Measurements from ENCODE around the gene ZFP62. TPM values are rescaled to one million over a fixed set of nuclear protein-coding genes. Genes with fewer than 3 reads are reported as not detected.
A peak's percentile ranks its signal among the peaks of the same experiment; 100 is the strongest.

The ZFP62 gene
- total and polyA plus RNA-seq, 11 donors: 9.4 to 18.6 (median 13.8) TPM

GRCh38 chr5:180817893-180818674 lies 43.0 kb downstream of the ZFP62 start:
- Histone ChIP-seq H3K9me3 (no peaks in the 10 kb centered on the region), H3K4me3 (no peak overlapping the region), H3K27me3 (no peaks in the 10 kb centered on the region), H3K27ac (peak overlapping the region; percentile 47 to 99 (median 86)), H3K36me3 (no peaks in the 10 kb centered on the region), H3K4me1 (peaks cover 8 to 71% (median 47%) of the 10 kb centered on the region in 12 donors)
- WGBS, 4 donors: 48 to 60% (median 56%) methylated on average over 13 of the region's 13 CpGs
- ATAC-seq (no peak), DNase-seq (peak in 1 of 5 donors; percentile 13)
- intact Hi-C loops (cut with DNase I): no loop called here
- TF ChIP-seq CTCF (IDR thresholded peaks at IDR 0.05): no peak
- no peak for TF ChIP-seq POLR2A (IDR thresholded peaks at IDR 0.05)

- ATAC-seq (peak; percentile 53 to 84 (median 76)), DNase-seq (peak in 4 of 5 donors; percentile 68 to 84 (median 76))
- Histone ChIP-seq H3K4me3 (peak overlapping the region in 5 of 12 donors; percentile 5 to 19 (median 13)), H3K9me3 (no peaks in the 10 kb centered on the region), H3K27me3 (no peaks in the 10 kb centered on the region), H3K4me1 (peaks cover 8 to 73% (median 48%) of the 10 kb centered on the region in 12 donors), H3K36me3 (no peaks in the 10 kb centered on the region), H3K27ac (peak overlapping the region; percentile 56 to 99 (median 88))
- WGBS, 4 donors: 34 to 50% (median 44%) methylated on average over 13 of the region's 13 CpGs
- peak in 4 of 12 donors; percentile 3 to 19 (median 13) for TF ChIP-seq CTCF (IDR thresholded peaks at IDR 0.05)
- TF ChIP-seq POLR2A (IDR thresholded peaks at IDR 0.05): no peak
- intact Hi-C loops (cut with DNase I): no loop called here
Measured at GRCh38 chr5:180816608-180817534, 44.2 kb downstream of the ZFP62 start.

- DNase-seq (peak in 1 of 5 donors; percentile 21), ATAC-seq (peak in 2 of 4 donors; percentile 13)
- 55 to 66% (median 61%) methylated on average over 9 of the region's 9 CpGs for WGBS, 4 donors
- Histone ChIP-seq H3K27ac (peak overlapping the region; percentile 56 to 99 (median 88)), H3K27me3 (no peaks in the 10 kb centered on the region), H3K36me3 (no peaks in the 10 kb centered on the region), H3K4me3 (peak overlapping the region in 11 of 12 donors; percentile 18 to 79 (median 60)), H3K9me3 (no peaks in the 10 kb centered on the region), H3K4me1 (peaks cover 8 to 68% (median 49%) of the 10 kb centered on the region in 12 donors)
- intact Hi-C loops (cut with DNase I): no loop called here
- TF ChIP-seq POLR2A (IDR thresholded peaks at IDR 0.05): peak in 1 of 2 donors; percentile 32
- TF ChIP-seq CTCF (IDR thresholded peaks at IDR 0.05): no peak
Measured at GRCh38 chr5:180815293-180815917, 45.7 kb downstream of the ZFP62 start.
